ENCODE measurements around the gene NRXN3. TPM values are rescaled to one million over a fixed set of nuclear protein-coding genes. Genes with fewer than 3 reads are reported as not detected.

Gene NRXN3
- total and polyA plus RNA-seq, 2 experiments from 2014 or later: 0.08 to 0.11 TPM

GRCh38 chr14:79665556-79665955 lies 1495.4 kb downstream of the NRXN3 start:
- no peaks in the 10 kb centered on the region for H3K27me3 ChIP-seq (replicated peaks; ENCODE audit: insufficient read depth)
- no peak overlapping the region for H3K4me2 ChIP-seq (ENCODE audit: unreplicated experiment)
- H3F3A ChIP-seq (ENCODE audit: insufficient read depth): no peaks in the 10 kb centered on the region
- no peak overlapping the region for H3K9ac ChIP-seq
- no peaks in the 10 kb centered on the region for H4K20me1 ChIP-seq (ENCODE audit: insufficient read depth)
- no peak for TF ChIP-seq EZH2 (IDR thresholded peaks at IDR 0.05; ENCODE audit: insufficient read depth, poor library complexity, severe bottlenecking)
- no peak for TF ChIP-seq EZH2phosphoT487 (IDR thresholded peaks at IDR 0.05; ENCODE audit: insufficient read depth, low read depth)
- no peak for DNase-seq
- H3K36me3 ChIP-seq (ENCODE audit: low read depth): no peaks in the 10 kb centered on the region
- H3K27ac ChIP-seq: no peak overlapping the region
- H3K9me2 ChIP-seq (ENCODE audit: insufficient read depth): no peaks in the 10 kb centered on the region
- no peaks in the 10 kb centered on the region for H3K4me1 ChIP-seq (ENCODE audit: insufficient read depth)
- WGBS, 2 experiments (ENCODE audit: low coverage in 1 of 2, low lambda C conversion rate in 2 of 2, missing lambda C conversion rate in 2 of 2): 23 to 27% methylated on average over 3 of the region's 3 CpGs
- H2AFZ ChIP-seq: no peak overlapping the region
- no peaks in the 10 kb centered on the region for H3K79me2 ChIP-seq (ENCODE audit: insufficient read depth)
- no peak overlapping the region for H3K4me3 ChIP-seq
- in situ Hi-C loops (cut with MboI): no loop called here
- H3K9me3 ChIP-seq (ENCODE audit: low read depth): no peaks in the 10 kb centered on the region

DNA sequence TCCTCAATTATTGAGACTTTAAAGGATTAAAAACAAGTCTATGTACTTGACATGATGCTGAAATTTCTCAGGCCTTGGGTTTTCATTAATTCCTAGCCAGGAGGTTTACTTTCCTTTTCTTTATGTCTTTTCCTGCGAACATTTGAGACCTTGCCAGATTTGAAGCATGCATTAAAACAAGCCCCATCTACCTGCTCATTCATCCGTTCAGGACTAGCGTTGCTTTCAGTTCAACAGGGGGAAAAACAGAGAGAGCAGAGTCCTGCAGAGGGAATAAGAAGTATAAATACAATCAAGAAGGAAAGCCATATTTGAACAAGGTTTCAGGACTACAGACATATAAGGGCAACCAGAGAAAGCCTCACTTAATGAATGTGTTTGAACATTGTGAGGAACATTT lies 1498.8 kb downstream of the NRXN3 start:
- Histone ChIP-seq H3K36me3 (ENCODE audit: low read depth) (no peaks in the 10 kb centered on the region), H3K4me1 (ENCODE audit: insufficient read depth) (no peaks in the 10 kb centered on the region), H3K9me2 (ENCODE audit: insufficient read depth) (no peaks in the 10 kb centered on the region), H2AFZ (no peak overlapping the region), H3K9ac (no peak overlapping the region), H3K79me2 (ENCODE audit: insufficient read depth) (no peaks in the 10 kb centered on the region), H3K9me3 (ENCODE audit: low read depth) (no peaks in the 10 kb centered on the region), H3K4me2 (ENCODE audit: unreplicated experiment) (no peak overlapping the region), H3F3A (ENCODE audit: insufficient read depth) (no peaks in the 10 kb centered on the region), H3K27me3 (replicated peaks; ENCODE audit: insufficient read depth) (no peaks in the 10 kb centered on the region), H3K4me3 (no peak overlapping the region), H4K20me1 (ENCODE audit: insufficient read depth) (no peaks in the 10 kb centered on the region), H3K27ac (no peak overlapping the region)
- TF ChIP-seq EZH2 (IDR thresholded peaks at IDR 0.05; ENCODE audit: insufficient read depth, poor library complexity, severe bottlenecking): no peak
- TF ChIP-seq EZH2phosphoT487 (IDR thresholded peaks at IDR 0.05; ENCODE audit: insufficient read depth, low read depth): no peak
- in situ Hi-C loops (cut with MboI): no loop called here
- DNase-seq: no peak
- 4 to 9% methylated on average over 3 of the region's 3 CpGs for WGBS, 2 experiments (ENCODE audit: low coverage in 1 of 2, low lambda C conversion rate in 2 of 2, missing lambda C conversion rate in 2 of 2)

DNA sequence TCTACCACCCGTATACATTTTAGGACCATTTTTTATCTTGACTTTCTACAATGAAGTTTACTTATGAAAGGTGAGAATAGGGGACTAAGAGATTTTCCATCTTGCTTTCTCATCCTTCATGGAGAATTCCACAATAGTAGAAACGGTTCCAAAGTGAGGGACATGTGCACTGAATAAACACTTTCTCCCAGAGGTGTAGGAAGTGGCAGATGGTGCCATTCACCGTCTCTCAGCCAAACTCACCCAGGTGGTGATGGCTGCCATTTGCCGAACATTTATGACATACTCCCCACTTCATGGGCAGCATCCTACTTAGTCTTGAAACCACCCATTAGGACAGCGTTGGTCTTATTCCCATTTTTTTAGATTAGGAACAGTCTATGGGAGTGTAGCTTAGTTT lies 1500.6 kb downstream of the NRXN3 start:
- no peak overlapping the region for H3K27ac ChIP-seq
- no peak for DNase-seq
- no peak overlapping the region for H3K9ac ChIP-seq
- 22 to 28% methylated on average over 5 of the region's 5 CpGs for WGBS, 2 experiments (ENCODE audit: low coverage in 1 of 2, low lambda C conversion rate in 2 of 2, missing lambda C conversion rate in 2 of 2)
- H2AFZ ChIP-seq: no peak overlapping the region
- H3K27me3 ChIP-seq (replicated peaks; ENCODE audit: insufficient read depth): no peaks in the 10 kb centered on the region
- H3K36me3 ChIP-seq (ENCODE audit: low read depth): no peaks in the 10 kb centered on the region
- no peaks in the 10 kb centered on the region for H3K79me2 ChIP-seq (ENCODE audit: insufficient read depth)
- H3K9me3 ChIP-seq (ENCODE audit: low read depth): no peaks in the 10 kb centered on the region
- H3K4me1 ChIP-seq (ENCODE audit: insufficient read depth): no peaks in the 10 kb centered on the region
- H3K4me2 ChIP-seq (ENCODE audit: unreplicated experiment): no peak overlapping the region
- H3K4me3 ChIP-seq: no peak overlapping the region
- TF ChIP-seq EZH2 (IDR thresholded peaks at IDR 0.05; ENCODE audit: insufficient read depth, poor library complexity, severe bottlenecking): no peak
- TF ChIP-seq EZH2phosphoT487 (IDR thresholded peaks at IDR 0.05; ENCODE audit: insufficient read depth, low read depth): no peak
- no peaks in the 10 kb centered on the region for H4K20me1 ChIP-seq (ENCODE audit: insufficient read depth)
- in situ Hi-C loops (cut with MboI): no loop called here
- H3K9me2 ChIP-seq (ENCODE audit: insufficient read depth): no peaks in the 10 kb centered on the region
- no peaks in the 10 kb centered on the region for H3F3A ChIP-seq (ENCODE audit: insufficient read depth)

GRCh38 chr14:79680087-79680486 lies 1509.9 kb downstream of the NRXN3 start:
- 25 to 42% methylated on average over 5 of the region's 5 CpGs for WGBS, 2 experiments (ENCODE audit: low coverage in 1 of 2, low lambda C conversion rate in 2 of 2, missing lambda C conversion rate in 2 of 2)
- Histone ChIP-seq H4K20me1 (ENCODE audit: insufficient read depth) (no peaks in the 10 kb centered on the region), H3K4me2 (ENCODE audit: unreplicated experiment) (no peak overlapping the region), H3K9me3 (ENCODE audit: low read depth) (no peaks in the 10 kb centered on the region), H3K4me3 (no peak overlapping the region), H3K9ac (no peak overlapping the region), H3K79me2 (ENCODE audit: insufficient read depth) (no peaks in the 10 kb centered on the region), H3K4me1 (ENCODE audit: insufficient read depth) (no peaks in the 10 kb centered on the region), H3K27me3 (replicated peaks; ENCODE audit: insufficient read depth) (no peaks in the 10 kb centered on the region), H2AFZ (no peak overlapping the region), H3K27ac (no peak overlapping the region), H3F3A (ENCODE audit: insufficient read depth) (no peaks in the 10 kb centered on the region), H3K36me3 (ENCODE audit: low read depth) (no peaks in the 10 kb centered on the region), H3K9me2 (ENCODE audit: insufficient read depth) (no peaks in the 10 kb centered on the region)
- TF ChIP-seq EZH2 (IDR thresholded peaks at IDR 0.05; ENCODE audit: insufficient read depth, poor library complexity, severe bottlenecking) (no peak), EZH2phosphoT487 (IDR thresholded peaks at IDR 0.05; ENCODE audit: insufficient read depth, low read depth) (no peak)
- in situ Hi-C loops (cut with MboI): no loop called here
- no peak for DNase-seq

DNA sequence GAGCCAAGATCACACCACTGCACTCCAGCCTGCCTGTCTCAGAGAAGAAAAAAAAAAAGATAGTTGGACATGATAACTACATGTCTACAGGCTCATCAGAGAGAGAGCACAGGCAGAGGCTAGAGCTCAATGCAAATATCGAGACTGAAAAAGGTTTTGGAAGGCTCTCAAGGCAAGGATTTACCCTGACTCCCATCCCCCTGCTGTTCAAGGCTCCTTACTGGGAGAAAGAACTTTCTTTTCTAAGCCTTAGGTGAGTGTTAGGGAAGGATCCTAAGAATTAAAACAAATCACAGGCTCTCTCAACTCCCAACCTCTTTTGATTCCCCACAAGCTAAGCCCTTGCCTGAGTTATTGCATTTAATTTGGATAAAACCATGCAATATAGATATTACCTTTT lies 1516.0 kb downstream of the NRXN3 start:
- H3F3A ChIP-seq (ENCODE audit: insufficient read depth): no peaks in the 10 kb centered on the region
- H3K4me2 ChIP-seq (ENCODE audit: unreplicated experiment): no peak overlapping the region
- in situ Hi-C loops (cut with MboI): no loop called here
- no peak overlapping the region for H3K9ac ChIP-seq
- no peak overlapping the region for H3K4me3 ChIP-seq
- no peaks in the 10 kb centered on the region for H3K9me3 ChIP-seq (ENCODE audit: low read depth)
- H3K27ac ChIP-seq: no peak overlapping the region
- H4K20me1 ChIP-seq (ENCODE audit: insufficient read depth): no peaks in the 10 kb centered on the region
- H3K36me3 ChIP-seq (ENCODE audit: low read depth): no peaks in the 10 kb centered on the region
- no peak overlapping the region for H2AFZ ChIP-seq
- no peaks in the 10 kb centered on the region for H3K9me2 ChIP-seq (ENCODE audit: insufficient read depth)
- no peak for DNase-seq
- no peaks in the 10 kb centered on the region for H3K27me3 ChIP-seq (replicated peaks; ENCODE audit: insufficient read depth)
- TF ChIP-seq EZH2 (IDR thresholded peaks at IDR 0.05; ENCODE audit: insufficient read depth, poor library complexity, severe bottlenecking) (no peak), EZH2phosphoT487 (IDR thresholded peaks at IDR 0.05; ENCODE audit: insufficient read depth, low read depth) (no peak)
- no peaks in the 10 kb centered on the region for H3K4me1 ChIP-seq (ENCODE audit: insufficient read depth)
- H3K79me2 ChIP-seq (ENCODE audit: insufficient read depth): no peaks in the 10 kb centered on the region
- 17 to 30% methylated on average over 1 of the region's 1 CpG for WGBS, 2 experiments (ENCODE audit: low coverage in 1 of 2, low lambda C conversion rate in 2 of 2, missing lambda C conversion rate in 2 of 2)
